ENCODE data around the gene GPATCH2. TPM values are rescaled to one million over a fixed set of nuclear protein-coding genes. Genes with fewer than 3 reads are reported as not detected.

GPATCH2 gene
- total RNA-seq, 2 donors from 2014 or later = 21.2 to 23.2 TPM

DNA sequence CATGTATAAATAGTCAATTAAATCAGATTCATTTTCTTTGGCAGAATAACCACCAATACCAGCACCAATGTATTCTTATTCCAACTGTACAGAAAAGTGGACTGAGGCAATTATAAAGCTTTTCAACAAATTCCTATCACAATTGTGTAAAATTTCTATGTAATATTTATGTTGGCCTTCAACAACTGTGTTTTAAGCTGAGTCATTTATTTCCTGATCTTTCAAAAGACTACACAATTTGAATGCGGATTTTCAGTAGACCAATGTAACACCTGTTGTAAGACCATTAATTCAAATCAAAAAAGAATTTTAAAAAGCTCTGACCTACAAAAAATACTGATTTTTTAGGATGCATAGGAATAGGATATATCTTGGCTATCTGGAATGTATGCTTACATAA, 25.5 kb downstream of the GPATCH2 start:
- no peaks in the 10 kb centered on the region for H3K27me3 ChIP-seq (ENCODE audit: control insufficient read depth, insufficient read depth, low read length, poor library complexity, severe bottlenecking)
- Mint-ChIP-seq H3K27me3 (ENCODE audit: insufficient read depth) (no peaks in the 10 kb centered on the region), H3K9me3 (no peaks in the 10 kb centered on the region), H3K4me1 (no peaks in the 10 kb centered on the region), H3K27ac (no peak overlapping the region), H3K36me3 (ENCODE audit: low read depth) (peaks cover 24% of the 10 kb centered on the region), H3K4me3 (no peak overlapping the region)
- H3K36me3 ChIP-seq (ENCODE audit: control insufficient read depth, insufficient read depth, low read length) = peaks cover 33% of the 10 kb centered on the region
- H3K9me3 ChIP-seq (ENCODE audit: control insufficient read depth, low read length) = no peaks in the 10 kb centered on the region
- 96% methylated on average over 1 of the region's 1 CpG; no CpG with 5 or more reads in 1 of the 2 experiments for WGBS, 2 experiments (ENCODE audit: insufficient coverage in 1 of 2, insufficient read length in 1 of 2)
- no peak for DNase-seq
- no peak overlapping the region for H3K9ac ChIP-seq (ENCODE audit: extremely low read depth, low read length, poor library complexity, severe bottlenecking)
- TF ChIP-seq, protein P1, sequence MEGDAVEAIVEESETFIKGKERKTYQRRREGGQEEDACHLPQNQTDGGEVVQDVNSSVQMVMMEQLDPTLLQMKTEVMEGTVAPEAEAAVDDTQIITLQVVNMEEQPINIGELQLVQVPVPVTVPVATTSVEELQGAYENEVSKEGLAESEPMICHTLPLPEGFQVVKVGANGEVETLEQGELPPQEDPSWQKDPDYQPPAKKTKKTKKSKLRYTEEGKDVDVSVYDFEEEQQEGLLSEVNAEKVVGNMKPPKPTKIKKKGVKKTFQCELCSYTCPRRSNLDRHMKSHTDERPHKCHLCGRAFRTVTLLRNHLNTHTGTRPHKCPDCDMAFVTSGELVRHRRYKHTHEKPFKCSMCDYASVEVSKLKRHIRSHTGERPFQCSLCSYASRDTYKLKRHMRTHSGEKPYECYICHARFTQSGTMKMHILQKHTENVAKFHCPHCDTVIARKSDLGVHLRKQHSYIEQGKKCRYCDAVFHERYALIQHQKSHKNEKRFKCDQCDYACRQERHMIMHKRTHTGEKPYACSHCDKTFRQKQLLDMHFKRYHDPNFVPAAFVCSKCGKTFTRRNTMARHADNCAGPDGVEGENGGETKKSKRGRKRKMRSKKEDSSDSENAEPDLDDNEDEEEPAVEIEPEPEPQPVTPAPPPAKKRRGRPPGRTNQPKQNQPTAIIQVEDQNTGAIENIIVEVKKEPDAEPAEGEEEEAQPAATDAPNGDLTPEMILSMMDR (conservative IDR thresholded peaks at IDR 0.05) = no peak
- H3K4me3 ChIP-seq (ENCODE audit: low read length) = no peak overlapping the region
- no peak overlapping the region for H3K27ac ChIP-seq (ENCODE audit: low read depth, low read length)
- no peaks in the 10 kb centered on the region for H3K4me1 ChIP-seq (ENCODE audit: control insufficient read depth, insufficient read depth, low read length)

DNA sequence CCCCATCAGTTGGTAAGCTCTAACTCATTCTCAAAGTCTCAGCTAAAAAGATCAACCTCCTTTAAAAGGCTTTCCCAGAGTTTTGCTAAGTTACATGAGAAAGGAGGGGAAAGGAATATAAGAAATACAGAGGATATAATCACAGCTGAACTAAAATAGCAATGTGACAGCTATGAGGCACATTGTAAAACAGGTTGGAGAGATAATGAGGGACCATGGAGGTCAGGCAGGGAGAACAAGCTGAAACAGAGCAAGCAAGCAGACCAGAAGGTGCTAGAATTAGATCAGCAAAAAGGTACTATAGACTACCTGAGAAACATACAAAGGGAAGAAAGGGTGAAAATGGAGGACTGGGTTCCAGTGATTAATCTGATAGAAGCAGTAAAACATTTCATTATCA, 28.5 kb downstream of the GPATCH2 start:
- Histone ChIP-seq H3K9me3 (ENCODE audit: control insufficient read depth, low read length) (no peaks in the 10 kb centered on the region), H3K4me3 (ENCODE audit: low read length) (no peak overlapping the region), H3K9ac (ENCODE audit: extremely low read depth, low read length, poor library complexity, severe bottlenecking) (no peak overlapping the region), H3K27me3 (ENCODE audit: control insufficient read depth, insufficient read depth, low read length, poor library complexity, severe bottlenecking) (no peaks in the 10 kb centered on the region), H3K36me3 (ENCODE audit: control insufficient read depth, insufficient read depth, low read length) (peaks cover 11% of the 10 kb centered on the region), H3K27ac (ENCODE audit: low read depth, low read length) (no peak overlapping the region), H3K4me1 (ENCODE audit: control insufficient read depth, insufficient read depth, low read length) (no peaks in the 10 kb centered on the region)
- Mint-ChIP-seq H3K27ac (no peak overlapping the region), H3K36me3 (ENCODE audit: low read depth) (peaks cover 20% of the 10 kb centered on the region), H3K4me3 (no peak overlapping the region), H3K9me3 (no peaks in the 10 kb centered on the region), H3K27me3 (ENCODE audit: insufficient read depth) (no peaks in the 10 kb centered on the region), H3K4me1 (no peaks in the 10 kb centered on the region)
- TF ChIP-seq, protein P1 (conservative IDR thresholded peaks at IDR 0.05) = no peak
- DNase-seq = no peak

DNA sequence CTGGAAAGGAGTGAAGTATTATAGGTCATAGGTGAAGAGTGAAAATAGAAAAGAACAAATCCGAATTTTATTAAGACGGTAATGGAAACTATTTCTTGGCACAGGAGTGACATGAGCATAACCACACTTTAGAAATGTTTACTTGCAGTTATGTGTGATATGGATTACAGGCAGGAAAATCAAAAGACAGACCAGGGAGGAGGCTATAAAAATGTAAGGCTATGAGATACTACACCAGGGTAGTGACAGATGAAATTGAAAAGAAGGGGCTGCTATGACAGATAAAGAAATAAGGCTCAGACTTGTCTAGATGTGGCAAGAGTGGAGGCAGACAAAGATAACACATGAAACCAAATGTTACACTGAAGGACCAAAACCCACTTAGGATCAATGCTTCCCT, 31.7 kb downstream of the GPATCH2 start:
- H3K4me3 Mint-ChIP-seq = no peak overlapping the region
- peaks cover 17% of the 10 kb centered on the region for H3K36me3 Mint-ChIP-seq (ENCODE audit: low read depth)
- H3K27ac Mint-ChIP-seq = no peak overlapping the region
- Histone ChIP-seq H3K27me3 (ENCODE audit: control insufficient read depth, insufficient read depth, low read length, poor library complexity, severe bottlenecking) (no peaks in the 10 kb centered on the region), H3K36me3 (ENCODE audit: control insufficient read depth, insufficient read depth, low read length) (peaks cover 7% of the 10 kb centered on the region), H3K9me3 (ENCODE audit: control insufficient read depth, low read length) (no peaks in the 10 kb centered on the region), H3K4me3 (ENCODE audit: low read length) (no peak overlapping the region), H3K4me1 (ENCODE audit: control insufficient read depth, insufficient read depth, low read length) (no peaks in the 10 kb centered on the region), H3K9ac (ENCODE audit: extremely low read depth, low read length, poor library complexity, severe bottlenecking) (no peak overlapping the region), H3K27ac (ENCODE audit: low read depth, low read length) (no peak overlapping the region)
- no peaks in the 10 kb centered on the region for H3K4me1 Mint-ChIP-seq
- H3K9me3 Mint-ChIP-seq = no peaks in the 10 kb centered on the region
- TF ChIP-seq, protein P1 (conservative IDR thresholded peaks at IDR 0.05) = no peak
- 85 to 100% methylated on average over 2 of the region's 2 CpGs for WGBS, 2 experiments (ENCODE audit: insufficient coverage in 1 of 2, insufficient read length in 1 of 2)
- no peaks in the 10 kb centered on the region for H3K27me3 Mint-ChIP-seq (ENCODE audit: insufficient read depth)
- DNase-seq = no peak

Measured in endodermal cell (in vitro differentiated cells).